ENCODE results near the gene CEP20. TPM values are rescaled to one million over a fixed set of nuclear protein-coding genes. Genes with fewer than 3 reads are reported as not detected.

CEP20 gene
- total and polyA plus RNA-seq, 10 of the 15 experiments (the other 5 are each of a cell fraction or from before 2014, with no cell fraction given), result 33.4 to 57.8 (median 52.6) TPM

- ChIA-PET RAD21 (ENCODE audit: unreplicated experiment) (interaction anchor here (0.7 to 1.2 kb wide), 4 partner anchors 9 to 53 kb away, joined by 4 to 5 read pairs (median 4); partner anchors contain the start of gene CEP20), SMC1A (ENCODE audit: uncharacterized antibody, unreplicated experiment) (interaction anchor here (0.9 to 4.1 kb wide), 5 partner anchors 10 to 53 kb away, joined by 3 to 37 read pairs (median 3); partner anchors contain the start of gene CEP20), POLR2A (interaction anchor here (0.7 to 2.3 kb wide), 4 partner anchors 9 to 111 kb away, joined by 4 to 13 read pairs (median 7); partner anchors contain the start of gene CEP20), CTCF (interaction anchor here (0.6 to 1.7 kb wide), 4 partner anchors 9 to 1611 kb away, joined by 3 to 10 read pairs (median 4); partner anchors contain the start of gene CEP20)
- in situ Hi-C loops (cut with MboI), result no loop called here
- peak overlapping the region; percentile 56 for H3K4me2 ChIP-seq (ENCODE audit: control insufficient read depth, insufficient read depth)
- ATAC-seq, result no peak; the same call in 2 of the 3 replicates
- no peak for DNase-seq (ENCODE audit: low read depth, low spot score)
- WGBS (ENCODE audit: insufficient coverage, insufficient replicate concordance, low lambda C conversion rate, missing lambda C conversion rate), result 80% methylated on average over 8 of the region's 8 CpGs
- H4K20me1 ChIP-seq (ENCODE audit: control insufficient read depth, insufficient read depth), result no peaks in the 10 kb centered on the region
- BruUV-seq (replicated peaks), result no TSS peak
- no peaks in the 10 kb centered on the region for H3K36me3 ChIP-seq (ENCODE audit: control insufficient read depth in 2 of 2, insufficient read depth in 2 of 2, low read length in 1 of 2)
- intact Hi-C loops (cut with micrococcal nuclease; ENCODE audit: unreplicated experiment), result loop anchor here (5.0 kb wide), 1 partner anchor 110 kb away; no protein-coding TSS in a partner anchor
- no peaks in the 10 kb centered on the region for H3K9me3 ChIP-seq (replicated peaks; ENCODE audit: control insufficient read depth, insufficient read depth, low read length)
- TF ChIP-seq ZBTB33 (IDR thresholded peaks at IDR 0.05) (peak; percentile 23; the same call in 1 of the 2 replicates), MEF2A (IDR thresholded peaks at IDR 0.05; ENCODE audit: insufficient read depth, low read depth, low read length) (no peak)
- TF ChIP-seq, protein P1, sequence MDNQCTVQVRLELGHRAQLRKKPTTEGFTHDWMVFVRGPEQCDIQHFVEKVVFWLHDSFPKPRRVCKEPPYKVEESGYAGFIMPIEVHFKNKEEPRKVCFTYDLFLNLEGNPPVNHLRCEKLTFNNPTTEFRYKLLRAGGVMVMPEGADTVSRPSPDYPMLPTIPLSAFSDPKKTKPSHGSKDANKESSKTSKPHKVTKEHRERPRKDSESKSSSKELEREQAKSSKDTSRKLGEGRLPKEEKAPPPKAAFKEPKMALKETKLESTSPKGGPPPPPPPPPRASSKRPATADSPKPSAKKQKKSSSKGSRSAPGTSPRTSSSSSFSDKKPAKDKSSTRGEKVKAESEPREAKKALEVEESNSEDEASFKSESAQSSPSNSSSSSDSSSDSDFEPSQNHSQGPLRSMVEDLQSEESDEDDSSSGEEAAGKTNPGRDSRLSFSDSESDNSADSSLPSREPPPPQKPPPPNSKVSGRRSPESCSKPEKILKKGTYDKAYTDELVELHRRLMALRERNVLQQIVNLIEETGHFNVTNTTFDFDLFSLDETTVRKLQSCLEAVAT (IDR thresholded peaks at IDR 0.05), result 0 out of 2 replicates have a peak, but pooled peaks have one; percentile 19
- peak overlapping the region; percentile 55 for H2AFZ ChIP-seq (ENCODE audit: control insufficient read depth, low read depth, low read length)
- FAIRE-seq, result no peak
- peak overlapping the region; percentile 53 for H3K4me3 ChIP-seq
- no peaks in the 10 kb centered on the region for H3K79me2 ChIP-seq (ENCODE audit: control insufficient read depth, insufficient read depth, low read length)
- H3K27me3 ChIP-seq (replicated peaks in 1 of 2; ENCODE audit: control insufficient read depth in 2 of 2, insufficient read depth in 2 of 2, low read length in 1 of 2), result no peaks in the 10 kb centered on the region
- H3K27ac ChIP-seq (ENCODE audit: control insufficient read depth, insufficient read depth), result peak overlapping the region; percentile 88
- peak overlapping the region; percentile 43; the same call in 1 of the 2 replicates for H3K9ac ChIP-seq (ENCODE audit: control insufficient read depth, insufficient read depth, low read length)
- H3K4me1 ChIP-seq (ENCODE audit: control insufficient read depth, insufficient read depth, low read length), result peaks cover 37% of the 10 kb centered on the region
These were observed 8.8 kb upstream of the CEP20 start for GRCh38 chr16:15897121-15897780.
